GM18907 (cell line): Measurements from ENCODE around the gene DPP6.

Source experiments
- ATAC-seq: cut with Tn5 transposase; IDR thresholded peaks from one replicate; pipeline ENCODE4 v1.9.1; 2021; ENCODE audit warnings: mild to moderate bottlenecking, moderate library complexity; ENCODE audit not compliant: unreplicated experiment

The DPP6 gene

GRCh38 chr7:154330318-154330717 is 278.1 kb downstream of the DPP6 start:
- ATAC-seq = no peak

GRCh38 chr7:154332811-154333580 is 280.8 kb downstream of the DPP6 start:
- ATAC-seq = no peak

- no peak for ATAC-seq
Measured at GRCh38 chr7:154336295-154336694, 284.1 kb downstream of the DPP6 start.

DNA sequence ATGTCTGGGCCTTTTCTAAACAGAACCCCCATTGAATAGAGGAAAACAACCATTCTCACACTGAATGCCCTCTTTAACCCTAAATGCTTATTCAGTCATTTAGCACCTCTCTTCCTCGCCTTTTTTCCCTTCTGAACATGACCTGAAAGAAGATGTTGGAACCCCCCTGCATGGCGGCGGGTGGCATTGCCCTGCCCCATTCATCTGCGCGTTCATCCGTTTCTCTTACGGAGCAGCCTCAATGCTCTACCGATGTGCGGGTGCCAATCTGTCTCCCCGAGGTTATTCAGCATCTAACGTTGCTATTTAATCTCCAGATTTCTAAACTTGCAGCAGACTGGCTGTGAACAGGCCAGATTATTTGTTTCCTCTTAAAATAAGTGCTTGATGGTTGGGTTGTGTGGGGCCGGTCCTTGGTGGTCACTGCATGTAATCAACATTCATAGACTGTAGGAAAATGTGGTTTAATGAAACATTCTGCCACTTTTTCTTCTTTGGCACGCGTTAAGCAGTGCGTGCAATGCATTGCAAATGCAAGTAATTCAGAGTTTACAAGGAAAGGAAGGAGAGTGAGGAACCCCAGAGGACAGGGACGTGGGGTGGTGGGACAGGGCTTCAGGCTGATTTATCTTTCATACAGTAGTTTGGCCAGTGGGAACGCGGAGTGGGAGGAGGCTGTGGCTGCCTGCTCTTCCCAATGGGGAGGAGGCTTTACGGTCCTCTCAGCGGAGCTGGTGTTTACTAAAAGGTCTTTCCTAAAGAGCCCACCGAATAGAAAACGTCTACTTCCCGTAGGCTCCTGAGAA is 286.7 kb downstream of the DPP6 start:
- ATAC-seq = no peak

DNA sequence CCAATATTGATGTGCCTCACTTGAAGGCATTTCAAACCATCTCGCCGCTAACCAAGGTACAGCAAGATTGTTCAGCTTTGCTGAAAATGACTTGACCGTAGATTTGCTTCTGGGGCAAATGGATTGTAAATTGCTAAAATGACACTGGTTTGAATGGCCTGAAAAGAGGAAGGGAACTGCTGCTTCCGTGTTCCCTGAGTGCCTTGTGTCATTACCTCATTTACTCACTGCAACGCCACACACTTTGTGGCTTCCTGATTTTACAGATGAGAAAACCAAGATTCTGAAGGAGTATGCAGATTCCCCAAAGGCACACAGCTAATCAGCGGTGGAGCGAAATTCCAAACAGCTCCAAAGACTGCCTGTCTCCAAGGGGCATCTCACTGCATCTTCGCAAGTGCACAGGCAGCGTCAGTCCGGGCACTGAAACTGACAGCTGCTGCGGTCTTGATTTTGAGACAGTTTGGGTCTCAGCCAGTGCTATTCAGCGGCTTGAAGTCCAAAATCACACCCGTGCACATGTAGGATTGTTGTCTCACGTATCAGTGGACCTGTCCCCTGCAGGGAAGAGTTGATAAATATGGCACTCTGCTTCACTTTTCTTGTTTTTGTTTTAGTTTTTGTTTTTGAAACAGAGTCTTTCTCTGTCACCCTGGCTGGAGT is 290.9 kb downstream of the DPP6 start:
- ATAC-seq = no peak

GRCh38 chr7:154343778-154344412 is 291.7 kb downstream of the DPP6 start:
- no peak for ATAC-seq

GRCh38 chr7:154345093-154345492 is 292.9 kb downstream of the DPP6 start:
- no peak for ATAC-seq

DNA sequence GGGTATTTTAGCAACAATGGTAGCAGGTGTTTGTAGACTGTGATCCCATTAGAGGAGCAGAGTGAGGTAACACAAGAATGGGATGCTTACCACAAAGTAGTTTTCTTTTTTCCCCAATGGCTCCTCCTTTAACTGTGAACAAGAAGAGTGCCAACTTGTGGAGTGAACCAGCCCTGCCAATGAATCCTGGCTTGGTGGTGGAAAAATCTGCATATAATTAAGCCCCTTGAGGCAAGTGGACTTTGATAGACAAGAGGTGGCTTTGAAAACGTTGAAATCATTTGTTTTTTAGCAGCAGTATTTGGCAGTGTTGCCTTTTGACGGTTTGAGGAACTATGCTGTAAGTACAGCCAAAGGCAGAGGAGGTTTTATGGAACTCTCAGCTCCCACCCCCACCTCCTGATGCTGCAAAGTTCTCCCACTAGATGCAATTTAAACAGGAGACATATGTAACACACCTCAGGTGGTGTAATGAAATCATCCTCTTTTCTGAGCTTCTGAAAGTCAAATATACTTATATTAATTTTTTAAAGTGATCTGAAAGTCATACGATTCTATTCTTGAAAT is 295.6 kb downstream of the DPP6 start:
- ATAC-seq = no peak

DNA sequence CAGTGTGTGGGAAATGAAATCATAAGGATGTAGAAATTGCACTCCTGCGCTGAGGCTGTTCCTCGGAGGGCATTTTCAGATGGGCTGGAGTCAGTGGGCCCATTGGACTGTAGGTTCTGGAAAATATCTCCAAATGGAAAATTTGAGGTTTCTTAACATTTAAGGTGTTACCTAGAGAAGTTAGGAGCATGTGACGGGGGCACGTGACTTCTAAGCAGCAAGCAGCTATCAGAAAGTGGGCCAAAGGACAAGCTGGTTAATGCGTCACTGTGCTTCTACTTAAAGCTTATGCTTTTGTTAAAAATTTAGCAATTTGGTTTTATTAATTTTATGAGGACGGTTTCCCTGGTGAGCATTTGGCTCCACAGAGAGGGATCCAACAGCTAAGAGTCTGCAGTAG is 298.7 kb downstream of the DPP6 start:
- no peak for ATAC-seq

- ATAC-seq = no peak
Measured at GRCh38 chr7:154353355-154353767, 301.2 kb downstream of the DPP6 start.

- no peak for ATAC-seq
Measured at GRCh38 chr7:154364170-154364569, 312.0 kb downstream of the DPP6 start.

GRCh38 chr7:154371424-154371823 is 319.2 kb downstream of the DPP6 start:
- ATAC-seq = no peak

- no peak for ATAC-seq
Measured at GRCh38 chr7:154372011-154372601, 319.9 kb downstream of the DPP6 start.

DNA sequence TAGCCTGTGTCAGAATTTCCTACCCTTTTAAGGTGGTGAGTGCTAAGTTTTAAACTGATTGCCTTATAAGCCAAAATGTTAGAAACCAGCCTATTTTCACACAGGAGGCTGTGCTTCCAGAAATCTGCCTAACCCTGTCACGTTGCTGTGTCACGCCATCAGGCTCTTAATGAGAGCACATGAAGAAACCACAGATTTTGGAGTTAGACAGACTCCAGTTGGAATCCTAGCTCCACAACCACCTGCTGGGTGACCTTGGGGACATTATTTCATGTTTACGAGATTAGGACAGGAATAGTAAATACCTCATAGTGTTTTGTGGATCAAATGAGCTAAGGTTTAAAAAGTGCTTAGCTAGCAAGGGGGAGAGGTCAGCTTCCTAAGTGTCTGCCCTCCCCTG is 321.8 kb downstream of the DPP6 start:
- ATAC-seq = no peak

DNA sequence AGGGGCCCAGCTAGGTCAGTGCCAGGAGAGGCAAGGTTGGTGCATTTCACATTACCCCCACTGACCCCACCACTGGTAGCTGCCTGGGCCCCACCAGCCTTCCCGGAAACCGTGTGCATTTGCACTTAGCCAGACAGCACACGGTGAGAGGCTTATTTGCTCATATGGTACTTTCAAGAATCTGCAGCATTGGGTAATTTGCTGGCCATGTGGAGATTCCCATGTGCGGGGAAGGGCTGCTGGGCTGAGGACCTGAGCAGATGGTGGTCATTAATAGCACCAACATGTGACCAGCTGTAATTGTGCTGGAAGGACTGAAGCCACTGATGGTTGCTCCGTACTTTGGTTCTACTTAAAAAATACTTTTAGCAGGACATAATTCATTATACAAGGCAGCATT is 323.8 kb downstream of the DPP6 start:
- no peak for ATAC-seq

- no peak for ATAC-seq
Measured at GRCh38 chr7:154380771-154381170, 328.6 kb downstream of the DPP6 start.

GRCh38 chr7:154383045-154383444 is 330.8 kb downstream of the DPP6 start:
- ATAC-seq = no peak

GRCh38 chr7:154385214-154385613 is 333.0 kb downstream of the DPP6 start:
- ATAC-seq = no peak

DNA sequence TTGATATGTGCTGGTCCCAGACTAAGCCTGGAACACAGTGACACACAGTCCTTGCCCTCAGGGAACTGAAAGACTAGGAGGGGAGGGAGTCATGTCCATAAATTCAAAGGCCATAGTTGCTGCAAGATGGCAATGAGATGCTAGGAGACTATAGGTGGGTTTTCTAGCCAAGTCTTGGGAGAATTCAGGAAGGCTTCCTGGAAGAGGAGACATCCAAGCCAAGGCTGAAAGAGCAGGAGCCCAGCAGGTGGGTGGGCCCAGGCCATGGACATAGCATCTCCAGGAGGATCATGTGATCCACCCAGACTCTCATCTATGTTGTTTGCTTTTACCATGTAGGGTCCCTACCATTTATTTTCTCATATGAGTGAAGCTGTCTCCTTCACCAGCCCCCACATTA is 335.1 kb downstream of the DPP6 start:
- no peak for ATAC-seq

- ATAC-seq = no peak
Measured at GRCh38 chr7:154388412-154388811, 336.2 kb downstream of the DPP6 start.

GRCh38 chr7:154388999-154389398 is 336.8 kb downstream of the DPP6 start:
- no peak for ATAC-seq
